ENCODE data around the gene NUAK2.

DNA sequence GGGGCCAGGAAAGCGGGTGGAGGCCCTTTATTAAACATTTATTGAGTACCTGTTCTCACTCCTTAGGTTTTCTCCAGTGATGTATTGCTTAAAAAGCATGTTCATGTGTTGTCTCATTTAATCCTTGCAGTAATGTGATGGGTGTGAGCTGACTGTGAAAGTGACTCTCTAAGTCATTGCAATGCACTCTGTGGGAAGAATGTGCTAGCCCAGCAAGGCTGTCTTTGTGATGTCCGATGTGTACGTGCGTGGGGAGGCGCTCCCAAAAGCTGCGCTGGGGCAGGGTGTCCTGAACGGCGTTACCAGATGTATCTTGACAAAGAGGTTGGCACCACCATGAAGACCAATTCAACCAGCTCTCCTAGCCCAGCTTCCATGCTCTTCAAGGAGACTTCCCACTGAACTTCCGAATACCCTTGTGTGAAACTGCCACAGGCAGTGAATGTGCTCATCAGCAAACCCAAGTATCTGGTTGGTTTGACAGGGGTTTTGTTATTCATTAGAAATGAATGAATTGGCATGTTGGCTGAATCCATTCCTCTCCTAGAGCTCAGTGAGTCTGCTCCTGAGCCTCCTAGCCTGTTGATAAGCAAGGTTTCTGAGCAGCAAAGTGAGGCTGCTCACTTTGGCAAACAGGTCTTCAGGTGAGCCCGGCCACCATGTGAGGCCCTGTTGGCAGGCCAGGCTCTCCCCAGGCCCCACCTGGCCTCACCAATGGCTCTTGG, 28.0 kb downstream of the NUAK2 start:
- TF ChIP-seq CTCF (IDR thresholded peaks at IDR 0.05; ENCODE audit: low read length) = no peak
- no peak for TF ChIP-seq EZH2 (IDR thresholded peaks at IDR 0.05; ENCODE audit: borderline replicate concordance, low read length)

Measured in OCI-LY1 (cell line).